Activated naive CD8-positive, alpha-beta T cell treated with anti-CD3 and anti-CD28 coated beads for 36 hours (primary cell): ENCODE data around the gene YBX2. TPM values are rescaled to one million over a fixed set of nuclear protein-coding genes. Genes with fewer than 3 reads are reported as not detected.
A peak's percentile ranks its signal among the peaks of the same experiment; 100 is the strongest.

ENCODE experiments used
- DNase-seq: peaks from one replicate; pipeline ENCODE4 v3.0.0; 2021
- H3K27ac Mint-ChIP-seq: one replicate; pipeline ENCODE4 v1.8.0; 2022; ENCODE audit warnings: mild to moderate bottlenecking, moderate library complexity, mixed read lengths
- H3K27me3 Mint-ChIP-seq: one replicate; pipeline ENCODE4 v1.8.0; 2022; ENCODE audit warnings: mild to moderate bottlenecking, mixed read lengths
- H3K36me3 Mint-ChIP-seq: one replicate; pipeline ENCODE4 v1.8.0; 2021; ENCODE audit warnings: mild to moderate bottlenecking, mixed read lengths
- H3K4me1 Mint-ChIP-seq: one replicate; pipeline ENCODE4 v1.8.0; 2021; ENCODE audit warnings: mixed read lengths
- H3K4me3 Mint-ChIP-seq: one replicate; pipeline ENCODE4 v1.8.0; 2022; ENCODE audit warnings: mild to moderate bottlenecking, moderate library complexity, mixed read lengths
- H3K9me3 Mint-ChIP-seq: one replicate; pipeline ENCODE4 v1.8.0; 2022; ENCODE audit warnings: mixed read lengths
- total RNA-seq, 2 experiments: library from RNA; stranded (reverse); gene quantifications; one replicate each; pipeline ENCODE4 v1.2.3, GENCODE V29; 2021

YBX2 gene
- total RNA-seq, 2 experiments from 2014 or later: 0.19 to 0.24 TPM

DNA sequence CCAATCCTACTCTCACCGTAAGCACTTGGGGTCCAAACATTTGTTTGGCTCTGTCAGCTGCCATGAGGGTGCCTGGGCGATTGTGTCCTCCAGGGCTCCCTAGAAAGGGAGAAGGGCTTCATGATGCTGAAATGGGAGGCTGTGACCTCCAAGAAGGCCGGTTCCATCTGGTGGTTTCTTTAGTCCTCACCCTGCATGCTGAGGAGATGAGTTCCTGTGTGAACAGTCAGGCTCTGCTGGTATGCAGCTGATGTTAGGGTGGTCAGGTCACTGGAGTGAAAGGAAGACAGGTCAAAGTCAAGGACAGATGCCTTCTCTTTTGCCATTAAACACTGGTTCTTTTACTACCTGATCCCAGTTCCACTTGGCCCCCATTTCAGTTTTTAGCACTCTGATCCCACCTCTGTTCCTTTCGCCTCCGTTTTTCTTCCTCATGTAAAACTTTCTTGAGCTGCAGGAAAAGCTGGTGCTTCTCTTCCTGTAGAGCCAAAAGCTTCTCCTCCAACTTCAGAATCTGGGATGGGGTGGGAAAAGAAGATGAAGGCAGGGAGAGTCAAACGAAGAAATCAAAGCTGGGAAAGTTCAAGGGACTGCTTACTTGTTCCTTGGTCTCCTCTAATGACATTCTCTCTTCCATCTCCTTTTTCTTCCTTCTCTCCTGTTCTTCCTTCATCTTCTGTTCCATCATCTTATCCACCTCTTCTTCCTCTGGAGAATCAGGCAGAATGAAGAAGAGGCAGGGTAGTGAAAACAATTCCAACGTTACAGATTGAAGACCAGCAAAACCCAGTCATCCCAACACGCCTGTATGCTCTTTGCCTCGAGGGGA lies 19.7 kb upstream of the YBX2 start:
- H3K27me3 Mint-ChIP-seq: no peaks in the 10 kb centered on the region
- peak overlapping the region; percentile 90 for H3K4me3 Mint-ChIP-seq
- DNase-seq: no peak
- no peaks in the 10 kb centered on the region for H3K9me3 Mint-ChIP-seq
- peaks cover 50% of the 10 kb centered on the region for H3K4me1 Mint-ChIP-seq
- H3K36me3 Mint-ChIP-seq: peaks cover 51% of the 10 kb centered on the region
- H3K27ac Mint-ChIP-seq: peak overlapping the region; percentile 75

DNA sequence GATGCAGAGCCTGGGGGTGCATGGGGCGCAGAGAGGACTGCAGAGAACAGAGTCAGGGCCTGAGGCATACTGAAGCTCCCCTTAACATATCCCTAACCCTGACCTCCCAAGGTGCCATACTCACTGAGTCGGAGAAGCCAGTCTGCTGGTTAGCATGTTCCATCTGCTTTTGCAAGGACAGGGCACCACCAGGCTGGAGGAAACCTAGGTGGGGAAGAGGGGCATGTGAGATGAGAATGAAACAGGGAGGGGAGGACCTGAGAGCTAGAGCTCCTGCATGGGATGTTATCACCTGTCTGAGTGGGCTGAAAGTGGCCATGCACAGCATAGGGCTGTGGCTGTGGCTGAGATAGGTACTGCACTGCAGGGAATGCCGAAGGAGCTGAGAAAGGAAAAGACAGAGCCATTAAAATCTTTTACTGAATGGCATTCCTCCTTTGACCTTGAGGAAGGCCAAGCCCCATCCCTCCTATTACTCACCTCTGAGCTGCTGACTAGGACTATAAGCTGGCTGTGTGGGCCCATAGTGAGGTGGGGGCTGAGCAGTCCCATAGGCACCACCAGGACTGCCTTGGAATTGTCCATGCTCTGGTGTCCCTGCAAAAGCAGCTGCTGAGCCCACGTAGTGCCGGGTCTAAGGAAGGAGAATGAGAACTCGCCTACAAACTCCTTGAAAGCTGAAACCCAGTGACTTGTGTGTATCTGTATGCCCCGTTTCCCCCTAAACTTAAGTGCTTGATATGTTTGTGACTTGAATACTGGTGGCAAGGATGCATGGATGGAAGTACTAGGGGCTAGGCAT lies 18.9 kb upstream of the YBX2 start:
- Mint-ChIP-seq H3K36me3 (peaks cover 59% of the 10 kb centered on the region), H3K4me1 (peaks cover 54% of the 10 kb centered on the region), H3K9me3 (no peaks in the 10 kb centered on the region), H3K27me3 (peaks cover 4% of the 10 kb centered on the region), H3K4me3 (peak overlapping the region; percentile 90), H3K27ac (peak overlapping the region; percentile 75)
- DNase-seq: no peak

DNA sequence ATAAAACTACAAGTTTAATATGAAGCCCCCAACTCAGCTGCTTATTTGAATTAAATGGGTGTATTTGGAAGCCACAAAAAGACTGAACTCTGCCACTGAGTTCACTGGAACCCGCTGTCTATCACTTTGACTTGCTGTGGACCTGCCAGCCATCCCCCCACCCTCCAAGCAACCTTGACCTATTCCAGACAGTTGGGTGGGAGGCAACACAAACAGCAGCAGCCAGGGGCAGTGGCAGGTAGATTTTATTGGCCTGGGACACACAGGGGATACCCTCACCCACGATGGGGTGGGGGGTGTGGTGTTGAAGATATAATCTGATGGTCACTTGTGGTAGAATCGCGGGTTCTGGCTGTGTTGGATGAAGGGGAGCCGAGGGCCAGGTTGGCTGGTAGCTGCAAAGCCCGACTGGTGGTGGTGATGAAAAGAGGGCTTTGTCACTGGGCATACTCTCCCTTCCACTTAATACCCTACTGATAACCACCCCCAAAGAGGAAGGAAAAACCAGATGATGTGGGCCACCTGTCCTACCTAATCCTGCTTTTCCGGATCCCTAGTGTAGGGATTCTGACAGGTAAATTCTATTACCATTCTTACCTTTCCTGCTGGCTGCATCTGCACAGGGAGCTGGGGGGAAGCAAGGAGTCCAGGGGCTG lies 18.1 kb upstream of the YBX2 start:
- H3K36me3 Mint-ChIP-seq: peaks cover 59% of the 10 kb centered on the region
- peak overlapping the region; percentile 90 for H3K4me3 Mint-ChIP-seq
- peak overlapping the region; percentile 75 for H3K27ac Mint-ChIP-seq
- peaks cover 54% of the 10 kb centered on the region for H3K4me1 Mint-ChIP-seq
- H3K27me3 Mint-ChIP-seq: peaks cover 5% of the 10 kb centered on the region
- DNase-seq: no peak
- H3K9me3 Mint-ChIP-seq: no peaks in the 10 kb centered on the region

DNA sequence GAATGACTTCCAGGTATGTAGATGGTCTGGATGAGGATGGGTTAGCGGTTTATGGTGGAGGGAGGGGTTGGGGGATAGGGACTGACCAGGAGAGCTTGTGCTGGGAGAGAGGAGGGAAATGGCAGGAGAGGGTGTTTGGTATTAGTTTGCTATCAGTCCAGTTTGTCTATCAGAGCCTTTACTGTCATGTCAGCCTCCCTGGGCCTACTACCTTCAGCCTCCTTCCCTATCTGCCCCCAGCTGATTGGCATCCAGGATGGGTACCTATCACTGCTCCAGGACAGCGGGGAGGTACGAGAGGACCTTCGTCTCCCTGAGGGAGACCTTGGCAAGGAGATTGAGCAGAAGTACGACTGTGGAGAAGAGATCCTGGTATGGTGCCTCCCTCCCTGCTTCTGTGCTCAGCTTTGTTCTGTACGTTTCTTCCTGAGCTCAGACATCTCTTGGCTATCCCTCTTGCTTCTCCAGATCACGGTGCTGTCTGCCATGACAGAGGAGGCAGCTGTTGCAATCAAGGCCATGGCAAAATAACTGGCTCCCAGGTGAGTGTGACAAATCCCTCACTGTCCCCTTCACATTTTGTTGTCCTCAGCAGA lies 16.8 kb upstream of the YBX2 start:
- Mint-ChIP-seq H3K27ac (peak overlapping the region; percentile 98), H3K4me3 (peak overlapping the region; percentile 88), H3K36me3 (peaks cover 59% of the 10 kb centered on the region), H3K4me1 (peaks cover 57% of the 10 kb centered on the region), H3K27me3 (peaks cover 11% of the 10 kb centered on the region), H3K9me3 (no peaks in the 10 kb centered on the region)
- DNase-seq: no peak

DNA sequence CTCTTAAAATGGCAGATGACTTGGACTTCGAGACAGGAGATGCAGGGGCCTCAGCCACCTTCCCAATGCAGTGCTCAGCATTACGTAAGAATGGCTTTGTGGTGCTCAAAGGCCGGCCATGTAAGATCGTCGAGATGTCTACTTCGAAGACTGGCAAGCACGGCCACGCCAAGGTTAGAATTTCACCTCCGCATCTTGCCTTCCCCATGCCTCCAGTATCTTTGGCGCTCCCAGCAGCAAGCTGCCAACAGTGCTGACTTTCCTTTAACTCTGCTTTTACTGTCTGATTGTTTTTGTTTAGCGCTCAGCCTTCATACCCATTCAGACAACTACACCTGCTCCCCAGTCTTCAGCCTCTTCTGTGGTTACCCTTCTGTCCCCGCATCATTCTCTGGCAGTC lies 15.2 kb upstream of the YBX2 start:
- Mint-ChIP-seq H3K4me1 (peaks cover 55% of the 10 kb centered on the region), H3K36me3 (peaks cover 55% of the 10 kb centered on the region)

DNA sequence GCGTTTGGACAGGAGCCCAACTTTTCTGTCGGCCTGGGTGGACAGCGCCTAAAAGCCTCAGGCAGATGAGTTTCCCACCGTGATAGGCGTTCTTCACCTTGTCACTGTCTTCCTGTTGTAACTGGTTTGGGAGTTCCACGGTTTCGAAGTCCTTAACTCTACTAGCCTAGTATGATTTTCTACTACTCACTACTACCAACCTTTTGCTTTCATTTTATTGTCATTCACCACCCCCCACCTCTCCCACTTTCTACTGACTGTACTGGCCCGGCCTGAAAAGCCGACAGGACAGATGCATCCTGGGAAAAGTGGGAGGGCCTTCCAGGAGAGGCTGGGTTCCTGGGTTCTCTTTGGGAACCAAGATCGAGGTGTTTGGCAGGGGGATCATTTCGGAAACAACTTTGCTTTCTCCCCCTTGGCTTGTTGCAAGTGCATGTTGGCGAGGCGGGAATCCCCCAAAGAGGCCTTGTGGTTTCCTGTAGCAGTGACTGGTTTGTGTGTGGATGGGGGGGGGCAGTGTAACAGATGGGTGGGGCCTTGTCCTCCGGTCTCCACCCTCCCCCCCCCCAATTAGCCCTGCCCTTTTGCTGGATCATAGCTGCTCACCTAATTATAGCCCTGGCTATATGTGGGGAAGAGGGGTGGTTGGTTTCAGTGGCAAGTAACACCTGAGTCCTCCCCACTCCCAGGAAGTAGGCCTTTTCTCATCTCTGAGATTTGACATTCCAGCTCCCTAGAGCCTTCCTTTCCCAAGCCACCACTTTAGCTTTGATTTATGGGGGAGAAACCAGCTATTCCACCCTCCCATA lies 14.4 kb upstream of the YBX2 start:
- Mint-ChIP-seq H3K36me3 (peaks cover 55% of the 10 kb centered on the region), H3K4me3 (peak overlapping the region; percentile 88), H3K27ac (peak overlapping the region; percentile 98), H3K4me1 (peaks cover 51% of the 10 kb centered on the region), H3K9me3 (no peaks in the 10 kb centered on the region), H3K27me3 (peaks cover 11% of the 10 kb centered on the region)
- DNase-seq: peak; percentile 82

More for the DNA sequence above, 15.2 kb upstream of the YBX2 start:
- Mint-ChIP-seq H3K4me3 (peak overlapping the region; percentile 88), H3K27ac (peak overlapping the region; percentile 98), H3K27me3 (peaks cover 11% of the 10 kb centered on the region), H3K9me3 (no peaks in the 10 kb centered on the region)
- no peak for DNase-seq

DNA sequence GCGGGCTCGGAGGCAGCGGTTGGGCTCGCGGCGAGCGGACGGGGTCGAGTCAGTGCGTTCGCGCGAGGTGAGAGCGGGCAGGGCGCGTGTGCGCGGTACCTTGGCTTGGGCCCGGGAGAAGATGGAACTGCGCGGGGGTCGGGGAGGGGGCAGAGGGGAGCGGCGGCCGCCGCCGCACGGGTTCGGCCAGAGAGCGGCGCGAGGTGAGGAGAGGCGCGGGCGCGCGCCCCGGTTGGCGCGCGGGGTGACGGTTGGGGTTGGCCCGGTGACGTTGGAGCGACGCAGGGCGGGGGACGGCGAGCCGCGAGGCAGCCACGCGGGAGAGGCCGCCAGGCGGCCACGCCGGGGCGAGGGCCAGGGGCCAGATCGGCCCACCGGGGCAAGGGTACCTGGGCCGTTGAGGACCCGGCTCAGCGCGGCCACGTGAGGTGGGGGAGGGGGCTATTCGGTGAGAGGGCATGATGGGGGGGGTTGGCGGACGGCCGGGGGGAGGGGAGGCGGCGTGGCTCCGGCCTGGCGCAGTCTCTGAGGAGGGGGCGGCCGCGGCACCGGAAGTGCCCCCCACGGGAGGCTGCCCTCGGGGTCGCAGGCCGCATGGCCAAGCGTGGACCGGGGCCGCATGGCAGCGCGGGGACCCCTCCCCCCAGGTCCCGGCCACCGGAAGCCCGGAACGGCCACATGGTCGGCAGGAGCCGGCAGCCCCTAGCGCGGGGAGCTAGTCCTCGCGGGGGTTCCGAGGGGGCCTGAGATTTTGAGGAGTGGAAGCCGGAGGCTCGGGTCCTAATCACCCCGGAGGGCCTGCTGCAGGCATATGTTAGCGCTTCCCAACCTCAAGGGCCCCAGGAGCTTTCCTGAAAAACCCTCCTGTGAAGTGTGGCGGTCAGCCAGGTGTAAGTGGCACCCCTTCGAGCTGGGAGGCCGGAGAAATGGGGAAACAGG lies 13.5 kb upstream of the YBX2 start:
- peak; percentile 60 for DNase-seq
- Mint-ChIP-seq H3K27ac (peak overlapping the region; percentile 99), H3K4me3 (peak overlapping the region; percentile 91), H3K36me3 (peaks cover 51% of the 10 kb centered on the region), H3K9me3 (no peaks in the 10 kb centered on the region), H3K27me3 (peaks cover 11% of the 10 kb centered on the region), H3K4me1 (peaks cover 43% of the 10 kb centered on the region)

DNA sequence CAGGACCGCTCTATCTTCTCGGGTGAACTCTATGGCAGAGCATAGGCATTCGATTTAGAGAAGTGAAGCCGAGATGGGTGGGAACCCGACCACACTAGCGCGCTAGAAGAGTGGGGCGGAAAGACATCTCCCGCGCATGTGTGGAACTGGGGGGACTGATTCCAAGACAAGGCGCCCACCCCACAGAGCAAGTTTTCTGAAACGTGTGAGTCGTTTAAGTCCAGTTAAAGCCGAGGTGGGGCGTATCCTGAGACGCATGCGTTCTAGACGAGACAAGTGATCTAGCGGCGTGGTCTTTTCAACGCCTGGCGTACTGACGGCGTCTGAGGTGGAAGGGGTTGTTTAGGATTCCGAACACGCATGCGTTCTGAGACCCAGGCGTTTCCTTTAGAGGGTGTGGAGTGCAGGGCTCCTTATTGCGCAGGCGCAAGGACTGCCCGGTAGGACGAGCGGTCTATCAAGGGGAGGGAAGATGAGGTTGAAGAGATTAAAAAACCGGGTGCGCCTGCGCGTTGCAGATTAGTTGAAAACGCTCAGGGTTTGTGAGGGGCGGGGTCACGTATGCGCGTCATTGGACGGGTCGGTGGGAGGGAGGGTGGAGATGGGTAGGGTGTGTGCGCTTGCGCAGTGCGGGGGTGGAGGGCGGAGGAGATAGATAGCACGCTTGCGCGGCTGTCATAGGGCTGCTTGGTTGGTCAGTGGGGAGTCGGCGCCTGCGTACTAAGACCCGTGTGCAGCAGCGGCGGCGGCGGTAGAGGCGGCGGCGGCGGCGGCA lies 12.7 kb upstream of the YBX2 start, which contains the start of gene EIF5A:
EIF5A (plus strand) TSS at position 718 of the 775 bp plus-strand sequence. CDS start 2,008 bp downstream, outside the sequence.
- peaks cover 43% of the 10 kb centered on the region for H3K36me3 Mint-ChIP-seq
- H3K27me3 Mint-ChIP-seq: peaks cover 11% of the 10 kb centered on the region
- H3K27ac Mint-ChIP-seq: peak within 1 kb of the TSS; percentile 99
- peak within 1 kb of the TSS; percentile 91 for H3K4me3 Mint-ChIP-seq
- H3K4me1 Mint-ChIP-seq: peaks cover 36% of the 10 kb centered on the region
- no peaks in the 10 kb centered on the region for H3K9me3 Mint-ChIP-seq
- DNase-seq: peak; percentile 99

DNA sequence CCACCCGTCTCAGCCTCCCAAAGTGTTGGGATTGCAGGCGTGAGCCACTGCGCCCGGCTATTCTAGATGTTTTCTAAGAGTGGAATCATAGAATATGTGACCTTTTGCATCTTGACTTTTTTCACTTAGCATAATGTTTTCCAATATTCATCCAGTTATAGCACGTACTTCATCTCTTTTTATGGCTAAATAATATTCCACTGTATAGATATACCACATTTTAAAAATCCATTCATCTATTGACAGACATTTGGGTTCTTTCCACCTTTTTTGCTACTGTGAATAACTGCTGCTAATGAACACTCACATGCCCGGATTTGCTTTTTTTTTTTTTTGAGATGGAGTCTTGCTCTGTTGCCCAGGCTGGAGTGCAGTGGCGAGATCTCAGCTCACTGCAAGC lies 9.7 kb upstream of the YBX2 start:
- Mint-ChIP-seq H3K4me3 (no peak overlapping the region), H3K36me3 (peaks cover 15% of the 10 kb centered on the region), H3K4me1 (peaks cover 10% of the 10 kb centered on the region), H3K9me3 (no peaks in the 10 kb centered on the region), H3K27ac (no peak overlapping the region), H3K27me3 (peaks cover 11% of the 10 kb centered on the region)
- no peak for DNase-seq

DNA sequence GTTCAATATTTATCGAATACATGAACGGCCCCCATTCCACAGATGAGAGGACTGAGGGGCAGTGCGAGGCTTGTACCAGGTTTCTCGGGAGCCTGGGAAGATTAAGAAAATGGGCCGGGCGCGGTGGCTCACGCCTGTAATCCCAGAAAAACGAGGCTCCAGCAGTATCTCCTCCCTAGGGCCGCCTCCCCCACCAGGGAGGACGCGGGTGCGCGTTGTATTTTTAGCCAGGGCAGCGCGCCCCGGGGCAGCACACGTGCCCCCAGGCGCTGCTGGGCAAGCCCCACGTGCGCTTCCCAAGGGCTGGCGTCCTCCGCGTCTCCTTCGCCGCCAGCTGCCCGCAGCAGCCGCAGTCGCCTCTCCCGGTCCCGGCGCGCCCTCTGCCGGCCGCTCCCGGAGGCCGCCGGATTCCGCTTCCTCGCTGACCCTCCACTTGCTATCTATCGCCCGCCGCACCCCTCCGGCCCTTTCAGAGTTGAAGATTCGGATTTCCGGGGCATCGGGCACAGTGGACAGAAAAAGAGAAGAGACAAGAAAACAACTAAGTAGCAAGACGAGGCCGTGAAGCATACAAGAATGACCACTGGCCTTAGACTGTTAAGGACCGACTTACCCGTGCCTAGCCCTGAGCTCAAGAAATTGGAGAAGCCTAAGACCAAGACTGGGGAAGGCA lies 1.9 kb upstream of the YBX2 start:
- Mint-ChIP-seq H3K27me3 (peaks cover 43% of the 10 kb centered on the region), H3K4me3 (peak overlapping the region; percentile 29), H3K9me3 (no peaks in the 10 kb centered on the region), H3K36me3 (no peaks in the 10 kb centered on the region), H3K27ac (no peak overlapping the region), H3K4me1 (peaks cover 13% of the 10 kb centered on the region)
- DNase-seq: peak; percentile 76

DNA sequence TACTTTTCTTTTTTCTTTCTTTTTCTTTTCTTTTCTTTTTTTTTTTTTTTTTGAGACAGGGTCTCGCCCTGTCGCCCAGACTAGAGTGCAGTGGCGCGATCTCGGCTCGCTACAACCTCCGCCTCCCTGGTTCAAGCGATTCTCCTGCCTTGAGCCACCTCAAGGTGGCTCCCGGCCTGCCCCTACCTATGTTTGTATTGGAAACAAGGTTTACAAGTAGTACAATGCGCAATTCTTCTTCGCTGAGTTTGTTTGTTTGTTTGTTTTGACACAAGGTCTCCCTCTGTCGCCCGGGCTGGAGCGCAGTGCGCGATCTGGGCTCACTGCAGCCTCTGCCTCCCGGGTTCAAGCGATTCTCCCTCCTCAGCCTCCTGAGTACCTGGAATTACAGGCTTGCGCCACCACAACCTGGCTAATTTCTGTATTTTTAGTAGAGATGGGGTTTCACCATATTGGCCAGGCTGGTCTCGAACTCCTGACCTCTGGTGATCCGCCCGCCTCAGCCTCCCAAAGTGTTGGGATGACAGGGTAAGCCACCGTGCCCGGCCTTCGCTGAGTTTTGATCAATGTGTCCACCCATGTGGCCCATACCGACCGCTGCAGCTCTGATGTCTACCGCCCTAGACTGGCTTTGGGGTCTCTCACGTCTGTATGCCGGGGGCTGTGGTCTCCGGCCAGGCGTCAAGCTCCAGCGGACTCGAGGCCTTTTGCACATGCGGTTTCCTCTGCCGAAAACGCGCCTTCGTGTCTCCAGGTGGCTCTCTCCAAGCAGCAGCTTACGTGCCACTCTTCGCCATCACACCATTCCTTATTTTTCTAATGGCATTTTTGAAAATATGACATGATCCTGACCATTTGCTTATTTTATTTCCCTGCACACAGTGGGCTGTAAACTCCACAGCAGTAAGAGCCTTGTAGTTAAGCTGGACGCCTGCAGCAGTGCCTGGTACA lies 1.1 kb upstream of the YBX2 start:
- Mint-ChIP-seq H3K9me3 (no peaks in the 10 kb centered on the region), H3K27me3 (peaks cover 44% of the 10 kb centered on the region), H3K27ac (no peak overlapping the region), H3K36me3 (no peaks in the 10 kb centered on the region), H3K4me3 (peak overlapping the region; percentile 69), H3K4me1 (peaks cover 13% of the 10 kb centered on the region)
- no peak for DNase-seq
